Medulla oblongata (tissue), 1 donor: ENCODE measurements around the gene FFAR1.

Experiments
- DNase-seq: peaks from one replicate; pipeline ENCODE4 v3.0.0-alpha.2; 2015; ENCODE audit errors: extremely low spot score

Gene FFAR1

DNA sequence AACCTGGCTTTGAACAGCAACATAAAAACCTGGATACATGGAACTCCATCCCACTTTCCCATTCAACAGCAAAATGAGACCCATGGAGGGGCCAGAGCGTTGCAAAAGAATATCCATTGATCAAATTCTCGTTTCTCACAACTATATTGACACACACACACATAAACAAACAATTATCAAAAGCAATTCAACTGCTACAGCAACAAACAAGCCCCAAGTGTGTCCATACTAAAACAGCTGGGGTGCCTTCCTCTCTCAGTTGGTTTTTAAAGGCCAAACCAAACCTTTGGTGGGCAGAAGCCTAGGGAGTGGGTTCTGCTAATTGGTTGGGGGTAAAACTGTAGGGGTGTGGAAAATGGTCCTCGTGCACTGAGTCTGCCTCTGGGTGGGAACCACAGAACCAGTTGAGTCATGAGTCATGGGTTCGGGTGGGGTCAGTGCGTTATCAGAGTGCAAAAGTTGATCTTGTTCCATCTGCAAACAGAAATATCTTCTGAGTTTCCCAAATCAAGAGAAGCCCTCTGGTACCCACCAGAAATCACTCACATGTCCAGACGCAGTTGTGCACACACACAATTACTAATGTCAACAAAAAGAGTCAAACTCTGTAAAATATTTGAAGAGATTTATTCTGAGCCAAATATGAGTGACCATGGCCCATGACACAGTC, 41.6 kb downstream of the FFAR1 start:
- no peak for DNase-seq

DNA sequence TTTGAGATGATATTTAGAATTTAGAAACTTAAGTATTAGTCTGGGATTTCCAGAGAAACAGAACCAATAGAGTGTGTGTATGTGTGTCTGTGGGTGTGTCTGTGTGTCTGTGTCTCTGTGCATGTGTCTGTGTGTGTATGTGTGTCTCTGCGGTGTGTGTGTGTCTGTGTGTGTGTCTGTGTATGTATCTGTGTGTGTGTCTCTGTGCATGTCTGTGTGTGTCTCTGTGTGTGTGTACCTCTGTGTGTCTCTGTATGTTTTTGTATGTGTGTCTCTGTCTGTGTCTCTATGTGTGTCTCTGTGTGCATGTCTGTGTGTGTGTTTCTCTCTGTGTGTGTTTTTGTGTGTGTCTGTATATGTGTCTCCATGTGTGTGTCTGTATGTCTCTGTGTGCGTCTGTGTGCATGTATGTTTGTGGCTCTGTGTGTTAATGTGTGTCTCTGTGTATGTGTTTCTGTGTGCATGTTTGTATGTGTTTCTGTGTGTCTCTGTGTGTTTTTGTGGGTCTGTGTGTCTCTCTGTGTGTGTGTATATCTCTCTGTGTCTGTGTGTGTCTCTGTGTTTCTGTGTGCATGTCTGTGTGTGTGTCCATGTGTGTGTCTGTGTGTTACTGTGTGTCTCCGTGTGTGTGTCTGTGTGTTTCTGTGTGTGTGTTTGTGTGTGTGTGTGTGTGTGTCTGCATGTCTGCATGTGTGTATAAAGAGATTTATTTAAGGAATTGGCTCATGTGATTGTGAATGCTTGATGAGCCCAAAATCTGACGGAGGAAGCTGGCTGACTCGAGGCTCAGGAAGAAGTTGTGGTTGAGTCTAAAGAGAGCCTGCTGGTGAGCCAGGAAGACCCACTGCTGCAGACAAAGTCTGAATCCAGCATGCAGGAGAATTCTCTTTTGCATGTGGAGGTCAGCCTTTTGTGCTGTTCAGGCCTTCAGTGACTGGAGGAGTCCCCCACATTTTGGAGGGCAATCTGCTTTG, 45.3 kb downstream of the FFAR1 start:
- peak; percentile 5 for DNase-seq

GRCh38 chr19:35395382-35396199, 47.9 kb downstream of the FFAR1 start:
- DNase-seq = peak; percentile 7

- no peak for DNase-seq
Observed at GRCh38 chr19:35396240-35396885, 48.7 kb downstream of the FFAR1 start.

DNA sequence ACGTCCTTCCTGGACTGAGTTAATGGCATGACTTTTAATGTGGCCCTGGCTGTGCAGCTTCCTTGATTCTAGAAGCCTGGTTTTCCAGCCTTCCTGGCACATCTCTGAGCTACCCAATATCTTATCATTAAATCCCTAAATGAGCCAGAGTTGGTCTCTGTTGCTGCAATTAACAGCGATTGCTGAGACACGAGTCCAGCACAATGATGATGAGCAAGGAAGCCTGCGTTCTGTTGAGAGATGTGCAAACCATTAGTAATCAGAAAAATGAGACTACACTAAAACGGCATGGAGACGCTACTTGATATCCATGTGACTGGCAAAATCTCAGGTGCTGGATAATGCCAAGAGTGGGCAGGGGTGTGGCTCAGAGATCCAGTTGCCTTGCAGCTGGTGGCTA, 49.4 kb downstream of the FFAR1 start:
- no peak for DNase-seq
